Spleen (tissue), 7 donors: ENCODE results near the gene SLC24A3.

Experiments
- CTCF ChIP-seq, 11 experiments: fragments of 200-600 bp in 7 of 11; fragments of 450-650 bp in 4 of 11; sonication (generic) in 4 of 11; IDR thresholded peaks in 8 of 11; conservative IDR thresholded peaks in 3 of 11; 1 replicate in 7 of 11; 2 replicates in 4 of 11; pipeline versions ENCODE4 v1.4.0 to v1.8.0; 2016 to 2021; ENCODE audit warnings: antibody characterized with exemption in 11 of 11, inconsistent platforms in 4 of 11, mild to moderate bottlenecking in 1 of 11
- POLR2AphosphoS5 ChIP-seq, 3 donors: sonication (generic); formaldehyde crosslinking; IDR thresholded peaks; one replicate each; pipeline ENCODE4 v1.5.1; 2017; ENCODE audit warnings: antibody characterized with exemption in 3 of 3
- donor health status: DM: no; HTN: no; CAD: no; lungs with moderate emphysema.
- donor health status: DM: no; HTN: no; CAD: no.
- donor health status: DM: no; HTN: no; CAD: no.

- TF ChIP-seq CTCF (IDR thresholded peaks at IDR 0.05 in 8 of 11, conservative IDR thresholded peaks at IDR 0.05 in 3 of 11) = no peak
- TF ChIP-seq POLR2AphosphoS5 (IDR thresholded peaks at IDR 0.05) = no peak
Measured at GRCh38 chr20:19259141-19259591, 46.7 kb downstream of the SLC24A3 start.
